ENCODE results near the gene ZBTB4. TPM values are rescaled to one million over a fixed set of nuclear protein-coding genes. Genes with fewer than 3 reads are reported as not detected.

Gene ZBTB4
- total and polyA plus RNA-seq, 12 donors = 17.8 to 80.1 (median 68.2) TPM

DNA sequence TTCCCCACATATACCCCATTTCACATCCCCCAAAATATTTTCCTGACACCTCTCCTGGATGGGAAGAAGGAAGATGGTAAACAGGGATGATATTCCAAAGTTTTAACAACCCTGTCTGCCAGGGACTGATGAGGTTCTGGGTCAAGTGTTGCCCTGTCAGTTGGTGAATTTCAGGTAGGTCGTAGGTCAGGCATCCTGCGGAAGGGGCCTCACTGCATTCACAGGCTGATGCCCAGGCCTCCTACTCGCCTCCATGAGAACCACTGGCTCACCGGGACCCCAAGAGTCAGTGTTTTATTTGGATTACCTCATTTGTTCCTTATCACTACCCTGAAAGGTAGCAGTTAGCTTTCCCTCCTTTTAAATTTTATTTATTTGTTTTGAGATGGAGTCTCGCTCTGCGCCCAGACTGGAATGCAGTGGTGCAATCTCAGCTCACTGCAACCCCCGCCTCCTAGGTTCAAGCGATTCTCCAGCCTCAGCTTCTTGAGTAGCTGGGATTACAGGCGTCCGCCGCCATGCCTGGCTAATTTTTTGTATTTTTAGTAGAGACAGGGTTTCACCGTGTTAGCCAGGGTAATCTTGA lies 10.5 kb downstream of the ZBTB4 start:
- DNase-seq (no peak), ATAC-seq (no peak)
- Histone ChIP-seq H3K4me1 (peaks cover 14 to 73% (median 51%) of the 10 kb centered on the region in 9 donors), H3K9me3 (no peaks in the 10 kb centered on the region), H3K36me3 (peaks cover 0 to 38% (median 0%) of the 10 kb centered on the region in 9 donors), H3K27me3 (no peaks in the 10 kb centered on the region), H3K27ac (peak overlapping the region in 2 of 10 donors; percentile 10 to 82), H3K4me3 (no peak overlapping the region)
- TF ChIP-seq, protein P1, sequence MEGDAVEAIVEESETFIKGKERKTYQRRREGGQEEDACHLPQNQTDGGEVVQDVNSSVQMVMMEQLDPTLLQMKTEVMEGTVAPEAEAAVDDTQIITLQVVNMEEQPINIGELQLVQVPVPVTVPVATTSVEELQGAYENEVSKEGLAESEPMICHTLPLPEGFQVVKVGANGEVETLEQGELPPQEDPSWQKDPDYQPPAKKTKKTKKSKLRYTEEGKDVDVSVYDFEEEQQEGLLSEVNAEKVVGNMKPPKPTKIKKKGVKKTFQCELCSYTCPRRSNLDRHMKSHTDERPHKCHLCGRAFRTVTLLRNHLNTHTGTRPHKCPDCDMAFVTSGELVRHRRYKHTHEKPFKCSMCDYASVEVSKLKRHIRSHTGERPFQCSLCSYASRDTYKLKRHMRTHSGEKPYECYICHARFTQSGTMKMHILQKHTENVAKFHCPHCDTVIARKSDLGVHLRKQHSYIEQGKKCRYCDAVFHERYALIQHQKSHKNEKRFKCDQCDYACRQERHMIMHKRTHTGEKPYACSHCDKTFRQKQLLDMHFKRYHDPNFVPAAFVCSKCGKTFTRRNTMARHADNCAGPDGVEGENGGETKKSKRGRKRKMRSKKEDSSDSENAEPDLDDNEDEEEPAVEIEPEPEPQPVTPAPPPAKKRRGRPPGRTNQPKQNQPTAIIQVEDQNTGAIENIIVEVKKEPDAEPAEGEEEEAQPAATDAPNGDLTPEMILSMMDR (IDR thresholded peaks at IDR 0.05) = no peak
- 77 to 85% methylated on average over 12 of the region's 12 CpGs for WGBS, 2 donors
- intact Hi-C loops (cut with DNase I) = loop anchor here in 1 of 10 donors (1.0 kb wide), 1 partner anchor 9 kb away; no protein-coding TSS in a partner anchor

DNA sequence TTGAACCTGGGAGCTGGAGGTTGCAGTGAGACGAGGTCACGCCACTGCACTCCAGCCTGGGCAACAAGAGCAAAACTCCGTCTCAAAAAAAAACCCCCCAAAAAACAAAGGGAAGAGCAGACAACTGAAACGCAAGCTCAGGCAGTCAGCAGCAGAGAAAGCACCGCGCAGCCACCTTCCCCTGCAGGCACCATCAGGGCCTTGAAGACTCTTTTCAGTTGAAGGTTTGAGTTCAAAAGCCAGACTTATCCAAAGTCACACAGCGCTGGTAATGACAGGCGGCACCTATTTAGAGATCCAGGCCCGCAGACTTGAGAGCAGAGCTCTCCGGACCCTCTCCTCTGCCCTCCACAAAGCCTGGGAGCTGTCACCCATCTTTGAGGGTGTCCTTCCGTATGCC lies 11.1 kb downstream of the ZBTB4 start:
- H3K4me3 ChIP-seq = no peak overlapping the region
- peaks cover 14 to 68% (median 51%) of the 10 kb centered on the region in 9 donors for H3K4me1 ChIP-seq
- H3K27ac ChIP-seq = peak overlapping the region in 7 of 10 donors; percentile 75 to 88 (median 81)
- H3K9me3 ChIP-seq = no peaks in the 10 kb centered on the region
- no peak for ATAC-seq
- H3K36me3 ChIP-seq = peaks cover 0 to 44% (median 4%) of the 10 kb centered on the region in 9 donors
- H3K27me3 ChIP-seq = no peaks in the 10 kb centered on the region
- TF ChIP-seq, protein P1 (IDR thresholded peaks at IDR 0.05) = no peak
- intact Hi-C loops (cut with DNase I) = loop anchor here in 1 of 10 donors (1.0 kb wide), 1 partner anchor 10 kb away; no protein-coding TSS in a partner anchor
- 88 to 95% methylated on average over 11 of the region's 11 CpGs for WGBS, 2 donors
- DNase-seq = no peak

DNA sequence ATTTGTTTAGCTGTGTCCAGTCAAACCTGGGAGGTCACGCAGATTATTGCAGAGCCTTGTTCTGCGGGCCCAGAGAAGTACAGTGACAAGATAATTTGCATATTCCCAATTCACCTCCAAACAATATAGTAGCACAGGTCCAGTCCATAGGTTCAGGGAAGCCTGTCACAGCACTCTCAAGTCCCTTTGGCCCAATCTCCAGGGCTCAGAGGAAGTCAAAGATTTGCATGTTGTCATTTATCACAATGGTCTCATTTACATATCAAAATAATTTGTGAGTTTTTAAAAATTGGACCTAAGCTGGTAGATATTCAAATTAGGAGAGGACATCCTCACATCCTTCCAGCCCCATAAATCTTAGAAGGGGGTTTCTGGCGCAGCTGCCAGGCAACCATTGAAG lies 11.9 kb downstream of the ZBTB4 start:
- peaks cover 14 to 65% (median 51%) of the 10 kb centered on the region in 9 donors for H3K4me1 ChIP-seq
- intact Hi-C loops (cut with DNase I) = no loop called here
- 91 to 95% methylated on average over 3 of the region's 3 CpGs for WGBS, 2 donors
- TF ChIP-seq, protein P1 (IDR thresholded peaks at IDR 0.05) = no peak
- ATAC-seq = no peak
- H3K27ac ChIP-seq = peak overlapping the region in 9 of 10 donors; percentile 73 to 88 (median 79)
- H3K9me3 ChIP-seq = no peaks in the 10 kb centered on the region
- no peak for DNase-seq
- H3K4me3 ChIP-seq = no peak overlapping the region
- H3K27me3 ChIP-seq = no peaks in the 10 kb centered on the region
- H3K36me3 ChIP-seq = peaks cover 0 to 52% (median 7%) of the 10 kb centered on the region in 9 donors

DNA sequence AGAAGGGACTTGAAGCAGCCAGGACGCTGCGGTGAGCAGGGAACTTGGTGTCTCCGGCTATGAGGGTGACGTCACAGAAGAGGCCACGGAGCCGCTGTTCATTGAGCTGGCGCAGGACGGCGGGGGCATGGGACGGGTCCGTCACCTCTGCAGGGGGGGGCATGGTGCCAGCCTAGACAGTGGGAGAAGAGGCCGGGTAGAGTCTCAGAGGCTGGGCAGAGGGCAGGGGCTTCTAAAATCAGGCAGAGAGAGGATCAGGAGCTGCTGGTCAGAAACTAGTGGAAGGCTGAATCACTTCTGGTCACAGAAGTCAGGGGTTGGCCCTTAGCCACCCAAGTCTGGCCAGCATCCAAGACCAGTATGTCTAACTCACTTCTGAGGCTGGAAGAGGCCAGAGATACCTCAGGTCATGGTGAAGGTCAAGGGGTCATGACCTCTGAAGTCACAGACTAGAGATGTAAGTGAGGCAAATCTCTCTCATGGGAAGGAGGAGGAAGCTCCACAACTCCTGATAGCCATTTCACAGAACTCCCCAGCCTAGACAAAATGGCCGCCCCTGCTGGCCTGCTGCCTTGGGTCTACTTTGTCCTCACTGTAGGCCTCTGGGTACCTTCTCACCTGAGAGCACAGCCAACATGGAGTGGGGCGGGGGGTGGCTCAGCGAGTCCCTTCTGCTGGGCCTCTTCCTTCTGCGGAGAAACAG lies 12.6 kb downstream of the ZBTB4 start:
- Histone ChIP-seq H3K36me3 (peaks cover 0 to 56% (median 7%) of the 10 kb centered on the region in 9 donors), H3K27ac (peak overlapping the region in 9 of 10 donors; percentile 73 to 88 (median 79)), H3K27me3 (no peaks in the 10 kb centered on the region), H3K4me1 (peaks cover 14 to 58% (median 48%) of the 10 kb centered on the region in 9 donors), H3K9me3 (no peaks in the 10 kb centered on the region), H3K4me3 (no peak overlapping the region)
- DNase-seq (peak; percentile 84), ATAC-seq (peak; percentile 38 to 71 (median 66))
- TF ChIP-seq, protein P1 (IDR thresholded peaks at IDR 0.05) = no peak
- WGBS, 2 donors = 65 to 67% methylated on average over 16 of the region's 16 CpGs
- intact Hi-C loops (cut with DNase I) = no loop called here

Measured in heart right ventricle (tissue), 16 donors.